Neural cell (in vitro differentiated cells): ENCODE measurements around the gene ADPRHL1.

ENCODE experiments used
- EP300 ChIP-seq: fragments of 450-650 bp; conservative IDR thresholded peaks from 2 replicates; pipeline ENCODE4 v1.6.1; 2014; ENCODE audit warnings: antibody characterized with exemption, mild to moderate bottlenecking, moderate library complexity; ENCODE audit not compliant: poor library complexity, severe bottlenecking
- EZH2 ChIP-seq: fragments of 200-600, 300-800 bp; shearing (Covaris generic), sonication (generic); IDR thresholded peaks from 2 replicates; pipeline ENCODE4 v1.6.1; 2014; ENCODE audit warnings: antibody characterized with exemption, low read length, borderline replicate concordance, mild to moderate bottlenecking; ENCODE audit not compliant: insufficient read depth, poor library complexity, severe bottlenecking
- MXI1 ChIP-seq: fragments of 450-650 bp; conservative IDR thresholded peaks from 2 replicates; pipeline ENCODE4 v1.6.1; 2014; ENCODE audit warnings: antibody characterized with exemption, mild to moderate bottlenecking; ENCODE audit not compliant: poor library complexity, severe bottlenecking
- POLR2AphosphoS5 ChIP-seq: IDR thresholded peaks from 2 replicates; pipeline ENCODE4 v1.6.1; 2012
- RAD21 ChIP-seq: fragments of 450-650 bp; conservative IDR thresholded peaks from 2 replicates; pipeline ENCODE4 v1.6.1; 2014; ENCODE audit warnings: antibody characterized with exemption, mild to moderate bottlenecking, moderate library complexity
- SMC3 ChIP-seq: fragments of 450-650 bp; conservative IDR thresholded peaks from 2 replicates; pipeline ENCODE4 v1.6.1; 2014; ENCODE audit warnings: antibody characterized with exemption, mild to moderate bottlenecking, moderate library complexity; ENCODE audit not compliant: poor library complexity
- TAF1 ChIP-seq: IDR thresholded peaks from 2 replicates; pipeline ENCODE4 v1.6.1; 2012; ENCODE audit warnings: low read depth
- TF ChIP-seq, protein P1 (sequence below): fragments of 450-650 bp; IDR thresholded peaks from 2 replicates; pipeline ENCODE4 v1.5.1; 2014; ENCODE audit warnings: antibody characterized with exemption, mild to moderate bottlenecking, moderate library complexity; ENCODE audit not compliant: poor library complexity, severe bottlenecking

- TF ChIP-seq, protein P1, sequence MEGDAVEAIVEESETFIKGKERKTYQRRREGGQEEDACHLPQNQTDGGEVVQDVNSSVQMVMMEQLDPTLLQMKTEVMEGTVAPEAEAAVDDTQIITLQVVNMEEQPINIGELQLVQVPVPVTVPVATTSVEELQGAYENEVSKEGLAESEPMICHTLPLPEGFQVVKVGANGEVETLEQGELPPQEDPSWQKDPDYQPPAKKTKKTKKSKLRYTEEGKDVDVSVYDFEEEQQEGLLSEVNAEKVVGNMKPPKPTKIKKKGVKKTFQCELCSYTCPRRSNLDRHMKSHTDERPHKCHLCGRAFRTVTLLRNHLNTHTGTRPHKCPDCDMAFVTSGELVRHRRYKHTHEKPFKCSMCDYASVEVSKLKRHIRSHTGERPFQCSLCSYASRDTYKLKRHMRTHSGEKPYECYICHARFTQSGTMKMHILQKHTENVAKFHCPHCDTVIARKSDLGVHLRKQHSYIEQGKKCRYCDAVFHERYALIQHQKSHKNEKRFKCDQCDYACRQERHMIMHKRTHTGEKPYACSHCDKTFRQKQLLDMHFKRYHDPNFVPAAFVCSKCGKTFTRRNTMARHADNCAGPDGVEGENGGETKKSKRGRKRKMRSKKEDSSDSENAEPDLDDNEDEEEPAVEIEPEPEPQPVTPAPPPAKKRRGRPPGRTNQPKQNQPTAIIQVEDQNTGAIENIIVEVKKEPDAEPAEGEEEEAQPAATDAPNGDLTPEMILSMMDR = no peak
- TF ChIP-seq RAD21 (no peak), EZH2 (no peak), TAF1 (no peak), POLR2AphosphoS5 (no peak), MXI1 (no peak), SMC3 (no peak), EP300 (no peak)
These were observed 38.3 kb downstream of the ADPRHL1 start for GRCh38 chr13:113415032-113415431.
